T-helper 1 cell treated with Interleukin-12 subunit alpha and Interleukin-12 subunit beta and Interleukin-4 antibody, amounts not matched to agents 30 μg/mL and 1 μg/mL, for 36 hours (primary cell): Measurements from ENCODE around the gene TAS1R3.
"Not testable (repeated sequence)": the region's sequence is repeated elsewhere in the genome, so short reads cannot be mapped to it uniquely, and the experiment has no call there.

Experiments used
- H3K27ac Mint-ChIP-seq: one replicate; pipeline ENCODE4 v1.8.0; 2021; ENCODE audit warnings: mild to moderate bottlenecking, mixed read lengths
- H3K27me3 Mint-ChIP-seq: one replicate; pipeline ENCODE4 v1.8.0; 2021; ENCODE audit warnings: low read depth, mixed read lengths
- H3K36me3 Mint-ChIP-seq: one replicate; pipeline ENCODE4 v1.8.0; 2021; ENCODE audit warnings: low read depth, mixed read lengths
- H3K4me1 Mint-ChIP-seq: one replicate; pipeline ENCODE4 v1.8.0; 2021; ENCODE audit warnings: low read depth, mixed read lengths
- H3K4me3 Mint-ChIP-seq: one replicate; pipeline ENCODE4 v1.8.0; 2021; ENCODE audit warnings: mild to moderate bottlenecking, moderate library complexity, mixed read lengths
- H3K9me3 Mint-ChIP-seq: one replicate; pipeline ENCODE4 v1.8.0; 2021; ENCODE audit warnings: mixed read lengths

TAS1R3 gene

GRCh38 chr1:1311107-1312104 lies 19.7 kb upstream of the TAS1R3 start:
- Mint-ChIP-seq H3K36me3 (peaks cover 5% of the 10 kb centered on the region), H3K9me3 (no peaks in the 10 kb centered on the region), H3K4me1 (peaks cover 8% of the 10 kb centered on the region), H3K27ac (no peak overlapping the region), H3K4me3 (no peak overlapping the region), H3K27me3 (no peaks in the 10 kb centered on the region)

GRCh38 chr1:1312450-1313314 lies 18.4 kb upstream of the TAS1R3 start:
- H3K27me3 Mint-ChIP-seq = no peaks in the 10 kb centered on the region
- H3K4me1 Mint-ChIP-seq = no peaks in the 10 kb centered on the region
- no peak overlapping the region for H3K27ac Mint-ChIP-seq
- peaks cover 10% of the 10 kb centered on the region for H3K36me3 Mint-ChIP-seq
- no peak overlapping the region for H3K4me3 Mint-ChIP-seq
- H3K9me3 Mint-ChIP-seq = no peaks in the 10 kb centered on the region

GRCh38 chr1:1313500-1314236 lies 17.4 kb upstream of the TAS1R3 start:
- Mint-ChIP-seq H3K4me3 (no peak overlapping the region), H3K36me3 (peaks cover 10% of the 10 kb centered on the region), H3K27ac (no peak overlapping the region), H3K4me1 (no peaks in the 10 kb centered on the region), H3K27me3 (no peaks in the 10 kb centered on the region), H3K9me3 (no peaks in the 10 kb centered on the region)

GRCh38 chr1:1314237-1314586 lies 16.9 kb upstream of the TAS1R3 start:
- H3K27ac Mint-ChIP-seq = no peak overlapping the region
- no peaks in the 10 kb centered on the region for H3K9me3 Mint-ChIP-seq
- no peaks in the 10 kb centered on the region for H3K4me1 Mint-ChIP-seq
- peaks cover 10% of the 10 kb centered on the region for H3K36me3 Mint-ChIP-seq
- H3K4me3 Mint-ChIP-seq = no peak overlapping the region
- H3K27me3 Mint-ChIP-seq = no peaks in the 10 kb centered on the region

- H3K4me3 Mint-ChIP-seq = no peak overlapping the region
- H3K36me3 Mint-ChIP-seq = peaks cover 10% of the 10 kb centered on the region
- no peaks in the 10 kb centered on the region for H3K9me3 Mint-ChIP-seq
- H3K27ac Mint-ChIP-seq = no peak overlapping the region
- no peaks in the 10 kb centered on the region for H3K4me1 Mint-ChIP-seq
- H3K27me3 Mint-ChIP-seq = no peaks in the 10 kb centered on the region
Measured at GRCh38 chr1:1314678-1315335, 16.3 kb upstream of the TAS1R3 start.

GRCh38 chr1:1315435-1315954 lies 15.6 kb upstream of the TAS1R3 start:
- no peaks in the 10 kb centered on the region for H3K27me3 Mint-ChIP-seq
- peaks cover 2% of the 10 kb centered on the region for H3K4me1 Mint-ChIP-seq
- no peak overlapping the region for H3K4me3 Mint-ChIP-seq
- peaks cover 13% of the 10 kb centered on the region for H3K36me3 Mint-ChIP-seq
- H3K27ac Mint-ChIP-seq = no peak overlapping the region
- no peaks in the 10 kb centered on the region for H3K9me3 Mint-ChIP-seq

- peaks cover 13% of the 10 kb centered on the region for H3K36me3 Mint-ChIP-seq
- H3K4me1 Mint-ChIP-seq, H3K9me3 Mint-ChIP-seq, H3K4me3 Mint-ChIP-seq, H3K27me3 Mint-ChIP-seq, H3K27ac Mint-ChIP-seq: not testable (repeated sequence)
Measured at GRCh38 chr1:1316199-1316598, 14.9 kb upstream of the TAS1R3 start.

- Mint-ChIP-seq H3K27me3 (no peaks in the 10 kb centered on the region), H3K4me3 (no peak overlapping the region), H3K9me3 (no peaks in the 10 kb centered on the region), H3K36me3 (peaks cover 15% of the 10 kb centered on the region), H3K4me1 (peaks cover 6% of the 10 kb centered on the region), H3K27ac (no peak overlapping the region)
Measured at GRCh38 chr1:1317420-1317819, 13.7 kb upstream of the TAS1R3 start.

GRCh38 chr1:1318131-1318652 lies 12.9 kb upstream of the TAS1R3 start:
- Mint-ChIP-seq H3K9me3 (no peaks in the 10 kb centered on the region), H3K36me3 (peaks cover 12% of the 10 kb centered on the region), H3K4me1 (peaks cover 11% of the 10 kb centered on the region), H3K4me3 (no peak overlapping the region), H3K27ac (no peak overlapping the region), H3K27me3 (no peaks in the 10 kb centered on the region)

- no peak overlapping the region for H3K27ac Mint-ChIP-seq
- peaks cover 11% of the 10 kb centered on the region for H3K36me3 Mint-ChIP-seq
Measured at GRCh38 chr1:1318777-1319645, 12.1 kb upstream of the TAS1R3 start.

GRCh38 chr1:1319646-1319941 lies 11.5 kb upstream of the TAS1R3 start:
- no peaks in the 10 kb centered on the region for H3K9me3 Mint-ChIP-seq
- H3K4me3 Mint-ChIP-seq = no peak overlapping the region
- H3K27ac Mint-ChIP-seq = no peak overlapping the region

More at GRCh38 chr1:1318777-1319645, 12.1 kb upstream of the TAS1R3 start:
- Mint-ChIP-seq H3K27me3 (no peaks in the 10 kb centered on the region), H3K4me3 (no peak overlapping the region), H3K4me1 (peaks cover 15% of the 10 kb centered on the region), H3K9me3 (no peaks in the 10 kb centered on the region)

GRCh38 chr1:1320666-1321448 lies 10.2 kb upstream of the TAS1R3 start:
- H3K9me3 Mint-ChIP-seq = no peaks in the 10 kb centered on the region
- H3K4me3 Mint-ChIP-seq = no peak overlapping the region
- no peaks in the 10 kb centered on the region for H3K27me3 Mint-ChIP-seq
- no peak overlapping the region for H3K27ac Mint-ChIP-seq
- peaks cover 15% of the 10 kb centered on the region for H3K4me1 Mint-ChIP-seq
- peaks cover 11% of the 10 kb centered on the region for H3K36me3 Mint-ChIP-seq

More at GRCh38 chr1:1319646-1319941, 11.5 kb upstream of the TAS1R3 start:
- Mint-ChIP-seq H3K36me3 (peaks cover 11% of the 10 kb centered on the region), H3K27me3 (no peaks in the 10 kb centered on the region), H3K4me1 (peaks cover 15% of the 10 kb centered on the region)
